HG02884 (cell line): ENCODE results near the gene LRCH3.
A peak's percentile ranks its signal among the peaks of the same experiment; 100 is the strongest.

Experiments used
- ATAC-seq: cut with Tn5 transposase; IDR thresholded peaks from one replicate; pipeline ENCODE4 v1.9.1; 2021; ENCODE audit warnings: mild to moderate bottlenecking, moderate library complexity; ENCODE audit not compliant: unreplicated experiment

Gene LRCH3

GRCh38 chr3:197791892-197792647, 1.0 kb downstream of the LRCH3 start:
- peak; percentile 7 for ATAC-seq

GRCh38 chr3:197793247-197793646, 2.2 kb downstream of the LRCH3 start:
- ATAC-seq, result no peak

GRCh38 chr3:197794115-197794514, 3.1 kb downstream of the LRCH3 start:
- ATAC-seq, result no peak

GRCh38 chr3:197795200-197795599, 4.1 kb downstream of the LRCH3 start:
- ATAC-seq, result no peak

GRCh38 chr3:197796087-197796486, 5.0 kb downstream of the LRCH3 start:
- no peak for ATAC-seq

GRCh38 chr3:197798863-197799262, 7.8 kb downstream of the LRCH3 start:
- no peak for ATAC-seq

- ATAC-seq, result no peak
Measured at GRCh38 chr3:197800379-197800778, 9.3 kb downstream of the LRCH3 start.

GRCh38 chr3:197801891-197802778, 11.1 kb downstream of the LRCH3 start:
- no peak for ATAC-seq

GRCh38 chr3:197802779-197803459, 11.9 kb downstream of the LRCH3 start:
- no peak for ATAC-seq

GRCh38 chr3:197804511-197804910, 13.5 kb downstream of the LRCH3 start:
- no peak for ATAC-seq

- ATAC-seq, result no peak
Measured at GRCh38 chr3:197807969-197808587, 17.0 kb downstream of the LRCH3 start.

GRCh38 chr3:197809356-197810020, 18.4 kb downstream of the LRCH3 start:
- ATAC-seq, result no peak

- ATAC-seq, result no peak
Measured at GRCh38 chr3:197810901-197811300, 19.8 kb downstream of the LRCH3 start.

- no peak for ATAC-seq
Measured at GRCh38 chr3:197811343-197811742, 20.3 kb downstream of the LRCH3 start.

GRCh38 chr3:197814372-197814771, 23.3 kb downstream of the LRCH3 start:
- no peak for ATAC-seq

- ATAC-seq, result no peak
Measured at GRCh38 chr3:197820550-197821335, 29.7 kb downstream of the LRCH3 start.

GRCh38 chr3:197829397-197830045, 38.5 kb downstream of the LRCH3 start:
- no peak for ATAC-seq

GRCh38 chr3:197830308-197830966, 39.4 kb downstream of the LRCH3 start:
- no peak for ATAC-seq

GRCh38 chr3:197830967-197831313, 39.9 kb downstream of the LRCH3 start:
- ATAC-seq, result no peak
